Activated CD4-positive, CD25-positive, alpha-beta regulatory T cell (primary cell): ENCODE data around the gene LRP5.
"Not testable (repeated sequence)": the region's sequence is repeated elsewhere in the genome, so short reads cannot be mapped to it uniquely, and the experiment has no call there.

Source experiments
- DNase-seq, 4 experiments: peaks; one replicate each; lab custom pipeline; 2025; lab: John Stamatoyannopoulos, UW

Gene LRP5

GRCh38 chr11:68469642-68470041 is 157.3 kb downstream of the LRP5 start:
- DNase-seq, result no peak

GRCh38 chr11:68470304-68470811 is 158.0 kb downstream of the LRP5 start:
- DNase-seq, result no peak

DNA sequence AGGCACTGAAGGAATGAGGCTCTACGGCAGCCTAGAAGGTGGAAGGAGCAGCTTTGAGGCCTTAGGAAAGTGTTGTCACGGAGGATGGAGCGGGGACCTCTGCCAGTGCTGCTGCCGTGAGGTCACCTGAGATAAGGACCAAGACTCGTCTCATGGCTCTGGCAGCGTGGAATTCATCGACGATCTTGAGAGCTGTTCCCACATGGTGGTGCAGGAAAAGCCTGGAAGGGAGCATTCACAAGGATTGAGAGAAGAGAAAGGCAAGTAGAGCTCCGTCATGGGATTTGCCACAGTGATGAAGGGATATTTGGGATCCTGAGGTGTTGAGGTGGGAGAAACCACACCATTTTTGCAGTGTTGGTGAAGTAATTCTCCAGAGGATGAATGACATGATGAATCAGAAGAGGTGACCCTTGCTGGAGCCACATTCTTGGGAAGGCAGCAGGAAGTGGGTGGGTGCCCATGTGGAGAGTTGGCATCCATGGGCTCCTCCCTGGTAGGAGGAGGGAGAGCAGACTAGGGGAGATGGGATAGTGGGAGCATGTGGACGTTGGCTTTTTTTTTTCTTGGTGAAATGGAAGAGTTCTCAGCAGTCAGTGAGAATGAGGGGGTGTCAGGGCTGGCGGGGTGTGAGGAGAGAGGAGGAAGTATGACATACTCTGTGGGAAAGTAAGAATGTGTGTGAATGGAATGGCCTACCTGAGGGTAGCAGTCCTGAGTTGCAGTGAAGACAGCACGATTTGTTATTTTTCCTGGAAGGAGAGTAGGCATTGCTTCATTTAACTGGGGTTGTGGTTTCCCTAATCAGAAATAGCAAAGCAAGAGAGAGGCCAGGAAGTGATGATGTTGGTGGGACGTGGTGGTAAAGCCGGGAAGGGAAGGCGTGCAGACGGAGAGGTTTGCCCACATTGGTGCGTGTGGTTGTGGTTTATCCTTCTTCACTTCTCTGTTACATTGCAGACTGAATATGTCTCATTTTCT is 159.3 kb downstream of the LRP5 start:
- no peak for DNase-seq

- no peak for DNase-seq
Observed at GRCh38 chr11:68472778-68473177, 160.4 kb downstream of the LRP5 start.

- DNase-seq, result no peak
Observed at GRCh38 chr11:68473693-68474092, 161.3 kb downstream of the LRP5 start.

DNA sequence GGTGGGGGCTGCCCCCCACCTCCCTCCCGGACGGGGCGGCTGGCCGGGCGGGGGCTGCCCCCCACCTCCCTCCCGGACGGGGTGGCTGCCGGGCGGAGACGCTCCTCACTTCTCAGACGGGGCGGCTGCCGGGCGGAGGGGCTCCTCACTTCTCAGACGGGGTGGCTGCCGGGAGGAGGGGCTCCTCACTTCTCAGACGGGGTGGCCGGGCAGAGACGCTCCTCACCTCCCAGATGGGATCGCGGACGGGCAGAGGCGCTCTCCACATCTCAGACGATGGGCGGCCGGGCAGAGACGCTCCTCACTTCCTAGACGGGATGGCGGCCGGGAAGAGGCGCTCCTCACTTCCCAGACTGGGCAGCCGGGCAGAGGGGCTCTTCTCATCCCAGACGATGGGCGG is 163.2 kb downstream of the LRP5 start:
- not testable (repeated sequence) for DNase-seq

DNA sequence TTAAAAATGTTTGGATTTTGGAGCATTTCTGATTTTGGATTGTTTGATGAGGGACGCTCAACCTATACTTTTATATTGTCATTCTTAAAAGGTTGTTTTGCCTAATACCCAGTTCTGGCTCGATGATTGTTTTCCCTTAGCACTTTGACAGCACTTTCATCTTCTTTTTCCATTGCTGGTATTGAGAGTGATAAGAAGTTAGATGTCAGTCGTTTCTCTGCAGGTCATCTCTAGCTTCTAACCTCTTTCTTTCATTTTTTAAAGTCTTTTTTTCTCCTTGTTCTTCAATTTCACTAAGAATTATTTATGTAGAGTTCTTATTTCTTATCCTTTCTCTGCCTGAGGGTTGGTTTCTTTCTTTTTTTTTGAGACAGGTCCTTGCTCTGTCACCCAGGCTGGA is 167.0 kb downstream of the LRP5 start:
- DNase-seq, result no peak

- no peak for DNase-seq
Observed at GRCh38 chr11:68480193-68480592, 167.8 kb downstream of the LRP5 start.

DNA sequence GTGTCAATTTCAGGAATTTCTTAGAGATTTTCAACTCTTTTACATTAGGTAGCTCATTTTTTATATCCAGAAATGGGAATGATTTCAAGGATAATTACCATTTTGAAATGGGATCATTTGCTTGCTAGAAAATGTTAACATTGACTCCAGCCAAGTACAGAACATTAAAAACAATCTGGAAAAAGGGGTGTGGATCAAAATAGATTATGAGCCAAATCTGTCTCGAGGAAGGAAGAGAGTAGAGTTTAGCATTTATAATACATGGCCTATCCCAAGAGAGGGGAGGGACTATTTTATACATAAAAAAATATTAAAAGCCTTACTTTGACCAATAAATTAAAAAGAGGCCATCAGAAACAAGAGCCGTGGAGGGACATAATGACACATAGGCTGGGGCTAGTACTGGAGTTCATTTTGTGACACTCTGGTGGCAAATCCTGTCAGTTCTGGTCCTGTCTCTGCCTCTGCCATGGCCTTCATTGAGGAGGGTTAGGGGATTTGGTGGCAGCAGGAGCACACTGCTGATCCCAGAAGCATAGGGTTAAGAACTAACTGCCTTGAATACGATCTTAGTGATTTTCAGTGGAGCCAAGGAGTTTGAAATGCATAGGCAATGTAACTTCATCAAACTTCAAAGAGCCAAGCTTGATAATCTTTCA is 168.6 kb downstream of the LRP5 start:
- no peak for DNase-seq

DNA sequence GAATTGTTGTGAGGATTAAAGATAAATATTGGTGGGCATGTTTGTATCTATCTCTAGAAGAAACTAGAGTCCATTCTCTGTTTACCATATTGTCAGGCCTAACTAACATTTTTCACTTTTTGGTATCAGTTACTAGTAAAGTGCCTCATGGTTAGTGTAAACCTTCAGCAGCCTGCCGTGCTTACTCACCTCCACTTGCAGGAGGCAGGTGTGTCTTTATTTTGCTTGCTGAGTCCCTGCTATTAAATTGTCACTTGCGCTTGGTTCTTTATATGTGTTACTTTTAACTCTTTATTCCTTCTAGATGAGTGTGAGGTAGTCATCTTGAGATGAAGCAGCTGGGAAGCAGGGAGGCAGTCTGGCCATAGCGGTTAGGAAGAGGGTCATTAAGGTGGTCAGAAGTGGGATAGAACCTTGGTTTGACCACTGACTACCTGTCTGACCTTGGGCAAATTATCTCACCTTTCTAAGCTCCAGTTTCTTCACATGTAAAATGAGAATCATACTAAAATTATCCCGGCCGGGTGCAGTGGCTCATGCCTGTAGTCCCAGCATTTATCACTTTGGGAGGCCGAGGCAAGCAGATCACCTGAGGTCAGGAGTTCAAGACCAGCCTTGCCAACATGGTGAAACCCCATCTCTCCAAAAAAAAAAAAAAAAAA is 169.3 kb downstream of the LRP5 start:
- DNase-seq, result no peak

- no peak for DNase-seq
Observed at GRCh38 chr11:68488623-68489022, 176.2 kb downstream of the LRP5 start.

- no peak for DNase-seq
Observed at GRCh38 chr11:68495220-68495729, 182.9 kb downstream of the LRP5 start.

- DNase-seq, result no peak
Observed at GRCh38 chr11:68495872-68496271, 183.5 kb downstream of the LRP5 start.

DNA sequence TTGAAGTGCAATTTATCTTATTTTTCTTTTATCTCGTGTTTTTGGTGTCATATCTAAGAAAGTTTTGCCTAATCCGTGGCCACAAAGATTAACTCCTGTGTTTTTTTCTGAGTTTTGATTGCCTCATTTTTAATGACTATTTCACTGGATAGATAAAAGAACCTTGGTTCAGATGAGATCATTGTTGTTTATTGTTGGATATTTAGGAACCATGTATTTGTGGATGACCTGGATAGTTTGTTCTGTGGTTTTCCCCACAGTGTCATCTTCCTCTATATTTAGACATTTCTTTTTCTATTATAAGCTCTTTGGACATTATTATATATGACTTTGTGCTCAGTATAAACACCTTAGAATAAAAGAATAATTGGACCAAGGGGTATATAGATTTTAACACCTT is 185.4 kb downstream of the LRP5 start:
- no peak for DNase-seq

GRCh38 chr11:68498321-68498720 is 185.9 kb downstream of the LRP5 start:
- no peak for DNase-seq
